HEK293T (cell line): ENCODE data around the gene KCNN4.

Experiments
- CTCF ChIA-PET: fragments of 350-600 bp; formaldehyde crosslinking; extraction: SDS; loops from one replicate; lab custom pipeline; 2021; ENCODE audit warnings: antibody characterized with exemption, inconsistent platforms; lab: Yijun Ruan, JAX
- POLR2A ChIA-PET: fragments of 350-600 bp; formaldehyde crosslinking; extraction: SDS; loops from one replicate; lab custom pipeline; 2020; ENCODE audit warnings: antibody characterized with exemption, inconsistent platforms; lab: Yijun Ruan, JAX
- DNase-seq: peaks from one replicate; pipeline ENCODE4 v3.0.0; 2012; ENCODE audit warnings: mixed read lengths; ENCODE audit errors: extremely low spot score
- ARNT ChIP-seq: fragments of 450-650 bp; IDR thresholded peaks from 2 replicates; pipeline ENCODE4 v1.6.1; 2017; ENCODE audit warnings: mild to moderate bottlenecking
- BHLHE40 ChIP-seq: fragments of 450-650 bp; IDR thresholded peaks from 2 replicates; pipeline ENCODE4 v1.6.1; 2016; ENCODE audit warnings: mild to moderate bottlenecking, moderate library complexity, borderline replicate concordance
- CTBP1 ChIP-seq: fragments of 450-650 bp; IDR thresholded peaks from 2 replicates; pipeline ENCODE4 v1.6.1; 2016; ENCODE audit warnings: borderline replicate concordance
- ELF4 ChIP-seq: fragments of 450-650 bp; IDR thresholded peaks from 2 replicates; pipeline ENCODE4 v1.6.1; 2017; ENCODE audit warnings: antibody characterized with exemption
- FOXA1 ChIP-seq: fragments of 450-650 bp; IDR thresholded peaks from 2 replicates; pipeline ENCODE4 v1.6.1; 2016; ENCODE audit warnings: mild to moderate bottlenecking
- FOXK2 ChIP-seq: fragments of 450-650 bp; IDR thresholded peaks from 2 replicates; pipeline ENCODE4 v1.6.1; 2016; ENCODE audit warnings: mild to moderate bottlenecking
- FOXM1 ChIP-seq: fragments of 450-650 bp; IDR thresholded peaks from 2 replicates; pipeline ENCODE4 v1.6.1; 2017; ENCODE audit warnings: mild to moderate bottlenecking, borderline replicate concordance
- HDGF ChIP-seq: fragments of 450-650 bp; IDR thresholded peaks from 2 replicates; pipeline ENCODE4 v1.6.1; 2017; ENCODE audit warnings: antibody characterized with exemption, borderline replicate concordance
- L3MBTL2 ChIP-seq: fragments of 450-650 bp; conservative IDR thresholded peaks from 2 replicates; pipeline ENCODE4 v1.6.1; 2016; ENCODE audit warnings: mild to moderate bottlenecking
- LEF1 ChIP-seq: fragments of 450-650 bp; IDR thresholded peaks from 2 replicates; pipeline ENCODE4 v1.6.1; 2017; ENCODE audit warnings: mild to moderate bottlenecking, borderline replicate concordance
- NFRKB ChIP-seq: fragments of 450-650 bp; IDR thresholded peaks from 2 replicates; pipeline ENCODE4 v1.6.1; 2016; ENCODE audit warnings: mild to moderate bottlenecking, moderate library complexity
- SP1 ChIP-seq: fragments of 450-650 bp; IDR thresholded peaks from 2 replicates; pipeline ENCODE4 v1.6.1; 2017
- SUZ12 ChIP-seq: fragments of 450-650 bp; IDR thresholded peaks from 2 replicates; pipeline ENCODE4 v1.6.1; 2016; ENCODE audit warnings: mild to moderate bottlenecking
- TARDBP ChIP-seq: fragments of 450-650 bp; IDR thresholded peaks from 2 replicates; pipeline ENCODE4 v1.6.1; 2016
- ZNF384 ChIP-seq: fragments of 450-650 bp; IDR thresholded peaks from 2 replicates; pipeline ENCODE4 v1.6.1; 2016
- TF ChIP-seq, protein P1 (sequence below): fragments of 450-650 bp; IDR thresholded peaks from 2 replicates; pipeline ENCODE4 v1.6.1; 2016

KCNN4 gene

DNA sequence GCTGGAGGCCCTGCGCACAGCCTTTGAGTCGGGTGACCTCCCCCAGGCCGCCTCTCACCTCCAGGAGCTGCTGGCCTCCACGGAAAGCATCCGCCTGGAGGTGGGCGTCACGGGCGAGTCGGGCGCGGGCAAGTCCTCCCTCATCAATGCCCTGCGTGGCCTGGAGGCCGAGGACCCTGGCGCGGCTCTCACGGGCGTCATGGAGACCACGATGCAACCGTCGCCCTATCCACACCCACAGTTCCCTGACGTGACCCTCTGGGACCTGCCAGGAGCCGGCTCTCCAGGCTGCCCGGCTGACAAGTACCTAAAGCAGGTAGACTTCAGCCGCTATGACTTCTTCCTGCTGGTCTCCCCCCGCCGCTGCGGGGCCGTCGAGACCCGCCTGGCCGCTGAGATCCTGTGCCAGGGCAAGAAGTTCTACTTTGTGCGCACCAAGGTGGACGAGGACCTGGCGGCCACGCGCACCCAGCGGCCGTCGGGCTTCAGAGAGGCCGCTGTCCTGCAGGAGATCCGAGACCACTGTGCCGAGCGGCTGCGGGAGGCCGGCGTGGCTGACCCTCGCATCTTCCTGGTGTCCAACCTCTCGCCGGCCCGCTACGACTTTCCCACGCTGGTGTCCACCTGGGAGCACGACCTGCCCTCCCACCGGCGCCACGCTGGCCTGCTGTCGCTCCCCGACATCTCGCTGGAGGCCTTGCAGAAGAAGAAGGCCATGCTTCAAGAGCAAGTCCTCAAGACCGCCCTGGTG lies 62.0 kb downstream of the KCNN4 start:
- ChIA-PET POLR2A (no interaction called here), CTCF (no interaction called here)
- TF ChIP-seq FOXM1 (no peak), BHLHE40 (no peak), L3MBTL2 (no peak), CTBP1 (no peak), LEF1 (no peak), HDGF (no peak), ARNT (no peak), SUZ12 (no peak), FOXK2 (no peak), FOXA1 (no peak), NFRKB (no peak), ELF4 (no peak), SP1 (no peak), ZNF384 (no peak), TARDBP (no peak)
- TF ChIP-seq, protein P1, sequence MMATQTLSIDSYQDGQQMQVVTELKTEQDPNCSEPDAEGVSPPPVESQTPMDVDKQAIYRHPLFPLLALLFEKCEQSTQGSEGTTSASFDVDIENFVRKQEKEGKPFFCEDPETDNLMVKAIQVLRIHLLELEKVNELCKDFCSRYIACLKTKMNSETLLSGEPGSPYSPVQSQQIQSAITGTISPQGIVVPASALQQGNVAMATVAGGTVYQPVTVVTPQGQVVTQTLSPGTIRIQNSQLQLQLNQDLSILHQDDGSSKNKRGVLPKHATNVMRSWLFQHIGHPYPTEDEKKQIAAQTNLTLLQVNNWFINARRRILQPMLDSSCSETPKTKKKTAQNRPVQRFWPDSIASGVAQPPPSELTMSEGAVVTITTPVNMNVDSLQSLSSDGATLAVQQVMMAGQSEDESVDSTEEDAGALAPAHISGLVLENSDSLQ = no peak
- no peak for DNase-seq
